Transverse colon (tissue), 4 donors: Measurements from ENCODE around the gene LRRC38.

Experiments
- CTCF ChIP-seq, 5 experiments: fragments of 200-600 bp in 3 of 5; fragments of 450-650 bp in 2 of 5; sonication (generic) in 3 of 5; IDR thresholded peaks; 1 replicate in 2 of 5; 2 replicates in 3 of 5; pipeline ENCODE4 v1.5.1; 2016 to 2017; ENCODE audit warnings: antibody characterized with exemption in 5 of 5, inconsistent platforms in 3 of 5, mild to moderate bottlenecking in 2 of 5, moderate library complexity in 1 of 5
- EP300 ChIP-seq: sonication (generic); formaldehyde crosslinking; IDR thresholded peaks from one replicate; pipeline ENCODE4 v1.6.1; 2017; ENCODE audit warnings: antibody characterized with exemption, low read depth
- POLR2AphosphoS5 ChIP-seq, 3 donors: sonication (generic); formaldehyde crosslinking; IDR thresholded peaks; one replicate each; pipeline ENCODE4 v1.6.1; 2016; ENCODE audit warnings: antibody characterized with exemption in 3 of 3

GRCh38 chr1:13546791-13547190, 33.0 kb upstream of the LRRC38 start:
- no peak for TF ChIP-seq CTCF (IDR thresholded peaks at IDR 0.05)
- TF ChIP-seq POLR2AphosphoS5 (IDR thresholded peaks at IDR 0.05), result no peak
- no peak for TF ChIP-seq EP300
